PC-3 (cell line): Measurements from ENCODE around the gene RNLS. TPM values are rescaled to one million over a fixed set of nuclear protein-coding genes. Genes with fewer than 3 reads are reported as not detected.

Experiments used
- ATAC-seq: fragments of 200-7000 bp; cut with Tn5 transposase; 2 replicates; pipeline ENCODE4 v1.9.1; 2020; ENCODE audit warnings: mild to moderate bottlenecking, moderate library complexity
- BruUV-seq: library from RNA; stranded (reverse); fragments of 400-500 nt; replicated peaks from 2 replicates; lab custom pipeline; 2021; lab: Mats Ljungman, UMichigan
- CTCF ChIA-PET: fragments of 300-600 bp; sonication (Branson Sonifier 250); formaldehyde crosslinking; loops from one replicate; lab custom pipeline; 2022; ENCODE audit warnings: antibody characterized with exemption; lab: Charles Lee
- POLR2A ChIA-PET: fragments of 300-600 bp; sonication (Branson Sonifier 250); formaldehyde crosslinking; loops from one replicate; lab custom pipeline; 2022; ENCODE audit warnings: antibody characterized with exemption; ENCODE audit not compliant: unreplicated experiment; lab: Charles Lee
- DNase-seq: peaks from one replicate; pipeline ENCODE4 v3.0.0-alpha.2; 2015
- H2AFZ ChIP-seq: fragments of 300-600 bp; sonication (generic); 2 replicates; pipeline ENCODE4 v1.6.0; 2016; ENCODE audit warnings: antibody characterized with exemption, low read length
- H3F3A ChIP-seq: fragments of 300-600 bp; sonication (generic); one replicate; pipeline ENCODE4 v1.6.0; 2017; ENCODE audit warnings: antibody characterized with exemption, low read length, control low read depth, mild to moderate bottlenecking; ENCODE audit not compliant: unreplicated experiment
- H3K27ac ChIP-seq: fragments of 300-600 bp; sonication (generic); 2 replicates; pipeline ENCODE4 v1.5.1; 2016; ENCODE audit warnings: mild to moderate bottlenecking, low read length
- H3K27me3 ChIP-seq: fragments of 300-600 bp; sonication (generic); 2 replicates; pipeline ENCODE4 v1.6.1; 2016; ENCODE audit warnings: low read length, mixed read lengths
- H3K36me3 ChIP-seq: fragments of 300-600 bp; sonication (generic); 2 replicates; pipeline ENCODE4 v1.6.1; 2016; ENCODE audit warnings: low read depth, mixed run types, low read length, mixed read lengths
- H3K4me1 ChIP-seq: fragments of 300-600 bp; sonication (generic); 2 replicates; pipeline ENCODE4 v1.5.1; 2016; ENCODE audit warnings: low read length; ENCODE audit not compliant: insufficient read depth
- H3K4me2 ChIP-seq: fragments of 300-600 bp; sonication (generic); 2 replicates; pipeline ENCODE4 v1.6.0; 2016; ENCODE audit warnings: low read length
- H3K4me3 ChIP-seq: fragments of 300-600 bp; sonication (generic); 2 replicates; pipeline ENCODE4 v1.5.1; 2016; ENCODE audit warnings: mild to moderate bottlenecking, low read length, mixed read lengths
- H3K79me2 ChIP-seq: fragments of 300-600 bp; sonication (generic); 2 replicates; pipeline ENCODE4 v1.6.1; 2017; ENCODE audit warnings: low read length, mixed read lengths
- H3K9ac ChIP-seq: fragments of 300-600 bp; sonication (generic); 2 replicates; pipeline ENCODE4 v1.6.0; 2016; ENCODE audit warnings: mild to moderate bottlenecking, low read length
- H3K9me2 ChIP-seq: fragments of 300-600 bp; sonication (generic); replicated peaks from 2 replicates; pipeline ENCODE4 v1.6.1; 2016; ENCODE audit warnings: mixed run types, low read length, mixed read lengths
- H3K9me3 ChIP-seq: fragments of 300-600 bp; sonication (generic); 2 replicates; pipeline ENCODE4 v1.6.1; 2016; ENCODE audit warnings: low read length, mixed read lengths
- H4K20me1 ChIP-seq: fragments of 300-600 bp; sonication (generic); 2 replicates; pipeline ENCODE4 v1.6.1; 2016; ENCODE audit warnings: low read length, mixed read lengths
- CTCF ChIP-seq: fragments of 300-600 bp; sonication (generic); conservative IDR thresholded peaks from 2 replicates; pipeline ENCODE4 v1.5.1; 2017; ENCODE audit warnings: antibody characterized with exemption, low read depth, mild to moderate bottlenecking, low read length
- EZH2 ChIP-seq: fragments of 300-600 bp; sonication (generic); IDR thresholded peaks from one replicate; pipeline ENCODE4 v1.6.1; 2017; ENCODE audit warnings: antibody characterized with exemption, mild to moderate bottlenecking, low read length; ENCODE audit not compliant: unreplicated experiment
- EZH2phosphoT487 ChIP-seq: fragments of 300-600 bp; sonication (generic); IDR thresholded peaks from 2 replicates; pipeline ENCODE4 v1.6.1; 2018; ENCODE audit warnings: mild to moderate bottlenecking, antibody characterized with exemption, low read length, borderline replicate concordance
- intact Hi-C: fragments of 100-400 bp; cut with micrococcal nuclease; formaldehyde crosslinking; loops from 2 replicates; pipeline ENCODE4 v1.9.0; 2023
- total RNA-seq: library from RNA; depleted of rRNA; stranded (reverse); fragments of >200 nt; gene quantifications from 2 replicates; pipeline ENCODE4 v1.2.3, GENCODE V29; 2014

The RNLS gene
- total RNA-seq, 1 experiment from 2014 or later, result not detected

GRCh38 chr10:88557256-88557655 lies 25.9 kb downstream of the RNLS start:
- Histone ChIP-seq H3K9me3 (no peaks in the 10 kb centered on the region), H3K27ac (no peak overlapping the region), H3K4me1 (no peaks in the 10 kb centered on the region), H3K36me3 (no peaks in the 10 kb centered on the region), H3K4me2 (no peak overlapping the region), H3K4me3 (no peak overlapping the region), H3K79me2 (no peaks in the 10 kb centered on the region), H4K20me1 (no peaks in the 10 kb centered on the region), H3F3A (no peaks in the 10 kb centered on the region), H2AFZ (no peak overlapping the region), H3K9ac (no peak overlapping the region), H3K9me2 (no peaks in the 10 kb centered on the region), H3K27me3 (no peaks in the 10 kb centered on the region)
- DNase-seq (no peak), ATAC-seq (no peak)
- CTCF ChIA-PET, result no interaction called here
- POLR2A ChIA-PET, result no interaction called here
- TF ChIP-seq EZH2phosphoT487 (no peak), EZH2 (no peak), CTCF (no peak)
- no TSS peak for BruUV-seq
- intact Hi-C loops, result no loop called here

DNA sequence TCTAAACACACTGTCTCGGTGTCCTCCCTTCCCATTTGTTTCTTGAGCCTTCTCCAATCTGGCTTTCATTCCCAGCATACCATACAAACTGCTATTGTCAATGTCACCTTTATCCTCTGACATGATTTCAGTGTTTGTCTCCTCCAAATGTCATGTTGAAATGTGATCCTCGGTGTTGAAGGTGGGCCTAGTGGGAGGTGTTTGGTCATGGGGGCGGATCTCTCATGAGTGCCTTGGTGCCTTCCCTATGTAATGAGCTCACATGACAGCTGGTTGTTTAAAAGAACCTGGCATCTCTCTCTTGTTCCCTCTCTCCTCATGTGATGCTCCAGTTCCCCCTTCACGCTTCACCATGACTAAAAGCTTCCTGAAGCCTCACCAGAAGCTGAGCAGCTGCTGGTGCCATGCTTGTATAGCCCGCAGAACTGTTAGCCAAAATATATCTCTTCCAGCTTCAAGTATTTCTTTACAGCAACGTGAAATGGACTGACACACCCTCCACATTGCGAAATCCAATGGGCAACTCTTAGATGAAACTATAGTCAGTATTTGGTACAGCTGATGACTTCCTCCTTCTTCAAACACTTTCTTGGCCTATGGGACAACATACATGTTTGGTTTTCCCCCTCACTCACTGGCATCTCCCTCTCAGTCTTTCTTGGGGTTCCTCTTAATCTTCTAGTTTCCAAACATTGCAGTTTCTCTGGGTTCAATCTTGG lies 27.8 kb downstream of the RNLS start:
- CTCF ChIA-PET, result no interaction called here
- BruUV-seq, result no TSS peak
- no peaks in the 10 kb centered on the region for H3F3A ChIP-seq
- H2AFZ ChIP-seq, result no peak overlapping the region
- H3K36me3 ChIP-seq, result no peaks in the 10 kb centered on the region
- no peak for TF ChIP-seq CTCF
- no peak for TF ChIP-seq EZH2phosphoT487
- no peak for TF ChIP-seq EZH2
- no peaks in the 10 kb centered on the region for H3K4me1 ChIP-seq
- intact Hi-C loops, result no loop called here
- no peaks in the 10 kb centered on the region for H3K79me2 ChIP-seq
- no peak for ATAC-seq
- H3K9me2 ChIP-seq, result no peaks in the 10 kb centered on the region
- H3K27me3 ChIP-seq, result no peaks in the 10 kb centered on the region
- no peak overlapping the region for H3K4me3 ChIP-seq
- no peaks in the 10 kb centered on the region for H4K20me1 ChIP-seq
- no peak for DNase-seq
- H3K4me2 ChIP-seq, result no peak overlapping the region
- POLR2A ChIA-PET, result no interaction called here
- no peaks in the 10 kb centered on the region for H3K9me3 ChIP-seq
- H3K9ac ChIP-seq, result no peak overlapping the region
- no peak overlapping the region for H3K27ac ChIP-seq

DNA sequence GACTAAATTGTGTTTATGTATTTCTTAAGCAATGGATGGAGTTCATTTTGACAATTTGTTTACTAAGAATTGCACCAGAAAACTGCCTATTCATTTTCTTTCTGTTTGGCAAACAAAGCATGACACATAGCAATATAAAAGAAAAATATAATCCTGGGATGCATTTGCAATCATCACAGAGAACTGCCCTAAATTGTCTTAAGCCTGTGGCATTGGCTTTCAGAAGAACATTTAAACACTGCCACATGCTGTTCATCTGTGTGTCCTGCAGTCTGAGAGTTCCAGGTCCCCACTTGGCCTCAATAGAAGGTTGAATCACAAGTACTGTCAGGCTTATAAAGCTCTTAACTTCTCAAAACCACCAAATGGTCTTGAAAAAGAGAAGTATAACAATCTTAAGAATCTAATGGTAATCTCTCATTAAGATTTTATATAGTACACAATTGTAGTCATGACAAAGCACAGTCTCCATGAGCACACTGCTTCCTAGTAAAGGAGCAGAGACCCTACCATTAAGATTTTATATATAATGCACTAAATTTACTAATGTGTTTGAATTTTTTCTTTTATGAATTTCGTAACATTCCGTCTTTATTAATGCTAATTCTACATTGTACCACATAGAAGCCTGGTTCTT lies 29.9 kb downstream of the RNLS start:
- TF ChIP-seq CTCF (no peak), EZH2phosphoT487 (no peak)
- Histone ChIP-seq H3K9ac (no peak overlapping the region), H3K4me2 (no peak overlapping the region), H4K20me1 (no peaks in the 10 kb centered on the region), H2AFZ (no peak overlapping the region), H3K9me2 (no peaks in the 10 kb centered on the region), H3K9me3 (no peaks in the 10 kb centered on the region), H3K79me2 (no peaks in the 10 kb centered on the region), H3K4me1 (no peaks in the 10 kb centered on the region), H3K27me3 (no peaks in the 10 kb centered on the region), H3K27ac (no peak overlapping the region), H3F3A (no peaks in the 10 kb centered on the region), H3K36me3 (no peaks in the 10 kb centered on the region), H3K4me3 (no peak overlapping the region)
- intact Hi-C loops, result no loop called here
- no peak for ATAC-seq
- no peak for DNase-seq
- BruUV-seq, result no TSS peak
- ChIA-PET POLR2A (no interaction called here), CTCF (no interaction called here)
